Adrenal gland (tissue), 12 donors: ENCODE measurements around the gene RNF186. TPM values are rescaled to one million over a fixed set of nuclear protein-coding genes. Genes with fewer than 3 reads are reported as not detected.

ENCODE experiments used
- DNase-seq, 7 donors: peaks; one replicate each; pipeline ENCODE4 v3.0.0-alpha.2; 2019 to 2020
- H3K27ac ChIP-seq, 5 donors: fragments of 200-600 bp; sonication (generic) in 4 of 5; 1 replicate in 3 of 5; 2 replicates in 2 of 5; pipeline versions ENCODE4 v1.5.1 to v1.8.0; 2016 to 2020; ENCODE audit warnings: mild to moderate bottlenecking in 1 of 5
- H3K27me3 ChIP-seq: fragments of 200-600 bp; 2 replicates; pipeline ENCODE4 v1.8.0; 2021
- H3K36me3 ChIP-seq, 2 donors: fragments of 200-600 bp; replicated peaks in 1 of 2; 1 replicate in 1 of 2; 2 replicates in 1 of 2; pipeline versions ENCODE4 v1.5.1 to v1.8.0; 2018 to 2022
- H3K4me1 ChIP-seq, 2 donors: fragments of 200-600 bp; replicated peaks in 1 of 2; 1 replicate in 1 of 2; 2 replicates in 1 of 2; pipeline versions ENCODE4 v1.5.1 to v1.8.0; 2018 to 2021
- H3K4me3 ChIP-seq, 4 donors: fragments of 200-600 bp; sonication (generic) in 3 of 4; one replicate each; pipeline ENCODE4 v1.5.1; 2016 to 2018
- H3K9me3 ChIP-seq, 3 donors: fragments of 200-600 bp; sonication (generic) in 1 of 3; replicated peaks in 1 of 3; 1 replicate in 2 of 3; 2 replicates in 1 of 3; pipeline versions ENCODE4 v1.5.1 to v1.8.0; 2016 to 2021
- CTCF ChIP-seq, 6 experiments: fragments of 450-650 bp in 4 of 6; fragments of 200-600 bp in 2 of 6; sonication (generic) in 1 of 6; IDR thresholded peaks; 1 replicate in 5 of 6; 2 replicates in 1 of 6; pipeline versions ENCODE4 v1.5.1 to v1.8.0; 2016 to 2021; ENCODE audit warnings: antibody characterized with exemption in 6 of 6, mild to moderate bottlenecking in 2 of 6, moderate library complexity in 1 of 6
- POLR2A ChIP-seq, 2 donors: fragments of 450-650 bp; IDR thresholded peaks; one replicate each; pipeline ENCODE4 v1.6.1; 2017; ENCODE audit warnings: antibody characterized with exemption in 2 of 2, mild to moderate bottlenecking in 2 of 2, moderate library complexity in 1 of 2
- WGBS, 4 donors: extraction: QIAGEN DNeasy Blood & Tissue Kit in 2 of 4; methylation state at CpG; one replicate each; pipeline versions ENCODE4 v1.1.5 to v1.1.7; 2013 to 2017; 5-methylcytosine and 5-hydroxymethylcytosine counted together
- intact Hi-C, 2 donors: fragments of 100-400 bp; cut with DNase I; formaldehyde crosslinking; loops; one replicate each; pipeline versions ENCODE4 v1.14.1 to v1.15.0; 2022 to 2023
- polyA plus RNA-seq, 3 donors: library from polyadenylated mRNA; stranded (reverse); fragments of 200-250 nt in 2 of 3; fragments of 350-450 nt in 1 of 3; fragmentation: Illumina TruSeq in 1 of 3; extraction: RNeasy Lipid Tissue Mini Kit (QIAGEN cat#74804) in 1 of 3; gene quantifications; one replicate each; pipeline ENCODE4 v1.2.3, GENCODE V29; 2013 to 2014
- total RNA-seq, 9 donors: library from RNA; depleted of rRNA in 4 of 9; stranded (reverse); fragments of >200 nt in 4 of 9; fragments of 120-200 nt in 1 of 9; fragmentation: NEBNext Ultra II Directional in 1 of 9; extraction: Animal tissue kit (Norgen Biotek cat#: 25700) in 1 of 9; gene quantifications; one replicate each; pipeline versions ENCODE4 v1.1.0 to v1.2.4, GENCODE V29; 2013 to 2023
- donor health status: healthy with polysubstance abuse.
- donor health status: Bipolar disorder and iron deficiency.
- donor health status: DM: yes; HTN: yes; CAD: no.
- donor health status: DM: no; HTN: no; CAD: no.
- donor health status: DM: no; HTN: no; CAD: no.
- donor health status: DM: yes; HTN: yes; CAD: no.

The RNF186 gene
- total and polyA plus RNA-seq, 12 donors, result not detected

DNA sequence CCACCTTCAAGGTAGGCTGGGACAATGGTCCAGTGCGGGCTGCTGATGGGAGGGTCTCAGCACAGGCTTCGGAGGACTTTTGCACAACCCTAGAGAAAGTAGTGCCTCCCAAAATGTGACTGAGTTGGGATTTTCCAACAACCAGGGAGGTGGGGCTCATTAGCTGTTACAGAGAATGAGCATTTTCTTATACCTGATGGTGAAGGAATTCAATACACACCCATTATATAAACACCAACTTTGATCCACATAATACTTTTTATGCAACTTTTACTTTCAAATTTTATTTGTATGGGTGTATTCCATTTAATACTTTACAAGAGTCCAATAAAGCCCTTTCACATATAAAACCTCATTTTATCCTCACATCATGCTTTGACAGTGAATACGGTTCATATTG is 31.3 kb upstream of the RNF186 start:
- Histone ChIP-seq H3K36me3 (no peaks in the 10 kb centered on the region), H3K9me3 (no peaks in the 10 kb centered on the region), H3K27ac (peak overlapping the region in 1 of 5 donors; percentile 11), H3K4me3 (no peak overlapping the region), H3K27me3 (no peaks in the 10 kb centered on the region), H3K4me1 (peaks cover 8 to 17% of the 10 kb centered on the region in 2 donors)
- WGBS, 4 donors, result 91 to 99% (median 96%) methylated on average over 3 of the region's 3 CpGs
- TF ChIP-seq POLR2A (IDR thresholded peaks at IDR 0.05), result no peak
- no peak for TF ChIP-seq CTCF (IDR thresholded peaks at IDR 0.05)
- DNase-seq, result no peak
- intact Hi-C loops, result no loop called here

DNA sequence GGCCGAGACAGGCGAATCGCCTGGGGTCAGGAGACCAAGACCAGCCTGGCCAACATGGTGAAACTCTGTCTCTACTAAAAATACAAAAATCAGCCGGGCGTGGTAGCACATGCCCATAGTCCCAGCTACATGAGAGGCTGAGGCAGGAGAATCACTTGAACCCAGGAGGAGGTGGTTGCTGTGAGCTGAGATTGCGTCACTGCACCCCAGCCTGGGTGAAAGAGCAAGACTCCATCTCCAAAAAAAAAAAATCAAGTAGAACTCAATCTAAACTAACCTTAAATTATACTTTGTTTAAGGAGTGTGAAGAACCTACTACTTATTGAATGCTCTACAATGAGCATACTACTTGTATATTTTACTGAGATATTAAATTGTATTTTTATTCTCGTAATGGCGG is 30.5 kb upstream of the RNF186 start:
- no peaks in the 10 kb centered on the region for H3K27me3 ChIP-seq
- TF ChIP-seq CTCF (IDR thresholded peaks at IDR 0.05) (no peak), POLR2A (IDR thresholded peaks at IDR 0.05) (no peak)
- H3K27ac ChIP-seq, result peak overlapping the region; percentile 23 to 82 (median 62)
- no peak overlapping the region for H3K4me3 ChIP-seq
- intact Hi-C loops, result no loop called here
- WGBS, 4 donors, result 63 to 78% (median 67%) methylated on average over 8 of the region's 8 CpGs
- H3K36me3 ChIP-seq, result no peaks in the 10 kb centered on the region
- H3K4me1 ChIP-seq, result peaks cover 8 to 17% of the 10 kb centered on the region in 2 donors
- DNase-seq, result no peak
- H3K9me3 ChIP-seq, result no peaks in the 10 kb centered on the region

DNA sequence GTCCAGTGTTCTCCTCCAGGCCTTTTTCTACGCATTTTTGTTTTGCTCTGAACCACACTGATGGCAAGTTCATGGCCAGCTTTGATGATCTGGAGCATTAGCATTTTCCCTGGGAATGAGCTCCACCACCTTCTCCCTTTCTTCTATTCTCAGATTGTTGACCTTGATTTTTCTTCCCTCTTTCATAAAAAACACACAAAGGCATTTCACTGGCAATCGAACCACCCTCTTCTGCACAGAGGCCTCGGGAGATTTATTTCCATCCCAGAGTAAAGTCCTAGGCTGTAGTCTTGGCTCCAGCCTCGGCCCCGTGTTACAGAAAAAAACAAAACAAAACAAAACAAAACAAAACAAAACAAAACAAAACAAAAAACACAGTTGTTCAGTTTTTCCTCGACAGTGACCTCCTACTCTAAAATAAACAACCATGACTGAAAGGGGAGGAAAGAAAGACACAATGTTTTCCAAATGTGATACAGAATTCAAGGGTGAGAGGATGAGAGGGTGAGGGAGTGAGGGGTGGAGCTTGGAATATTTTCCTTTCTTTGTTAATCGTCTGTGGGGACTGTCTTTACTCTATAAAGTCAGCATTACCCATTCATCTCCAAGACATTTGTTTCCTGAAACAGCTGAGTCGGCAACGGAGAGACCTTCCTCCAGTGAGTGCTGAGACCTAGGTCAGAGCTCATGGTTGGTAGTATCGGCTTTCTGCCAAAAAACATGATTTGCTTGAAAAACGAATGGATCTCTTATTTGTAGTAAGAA is 29.8 kb upstream of the RNF186 start:
- H3K4me3 ChIP-seq, result peak overlapping the region in 1 of 4 donors; percentile 20
- no peaks in the 10 kb centered on the region for H3K9me3 ChIP-seq
- no peaks in the 10 kb centered on the region for H3K27me3 ChIP-seq
- peak overlapping the region; percentile 23 to 82 (median 62) for H3K27ac ChIP-seq
- DNase-seq, result peak; percentile 41 to 81 (median 63)
- TF ChIP-seq POLR2A (IDR thresholded peaks at IDR 0.05), result peak in 1 of 2 donors; percentile 27
- no peak for TF ChIP-seq CTCF (IDR thresholded peaks at IDR 0.05)
- intact Hi-C loops, result no loop called here
- H3K4me1 ChIP-seq, result peaks cover 8 to 17% of the 10 kb centered on the region in 2 donors
- no peaks in the 10 kb centered on the region for H3K36me3 ChIP-seq
- WGBS, 4 donors, result 7 to 13% (median 9%) methylated on average over 11 of the region's 11 CpGs

DNA sequence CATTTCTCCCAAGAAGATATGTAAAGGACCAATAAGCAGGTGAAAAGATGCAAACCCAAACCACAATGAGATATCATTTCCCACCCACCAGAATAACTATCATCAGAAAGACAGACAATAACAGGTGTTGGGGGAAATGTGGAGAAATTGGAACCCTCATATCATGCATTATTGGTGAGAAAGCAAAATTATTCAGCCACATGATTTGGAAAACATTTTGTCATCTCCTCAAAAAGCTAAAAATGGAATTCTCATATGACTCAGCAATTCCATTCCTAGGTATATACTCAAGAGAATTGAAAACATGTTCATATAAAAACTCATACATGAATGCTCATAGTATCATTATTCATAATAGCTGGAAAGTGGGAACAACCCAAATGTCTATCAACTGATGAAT is 25.1 kb upstream of the RNF186 start:
- TF ChIP-seq CTCF (IDR thresholded peaks at IDR 0.05) (no peak), POLR2A (IDR thresholded peaks at IDR 0.05) (no peak)
- Histone ChIP-seq H3K4me3 (no peak overlapping the region), H3K4me1 (peaks cover 4 to 9% of the 10 kb centered on the region in 2 donors), H3K27ac (no peak overlapping the region), H3K27me3 (no peaks in the 10 kb centered on the region), H3K9me3 (no peaks in the 10 kb centered on the region), H3K36me3 (no peaks in the 10 kb centered on the region)
- intact Hi-C loops, result no loop called here
- no peak for DNase-seq
